ENCODE data around the gene CD79A. TPM values are rescaled to one million over a fixed set of nuclear protein-coding genes. Genes with fewer than 3 reads are reported as not detected.

The CD79A gene
- total RNA-seq, 6 experiments from 2014 or later: 0.18 to 0.71 (median 0.39) TPM; not detected in 2

DNA sequence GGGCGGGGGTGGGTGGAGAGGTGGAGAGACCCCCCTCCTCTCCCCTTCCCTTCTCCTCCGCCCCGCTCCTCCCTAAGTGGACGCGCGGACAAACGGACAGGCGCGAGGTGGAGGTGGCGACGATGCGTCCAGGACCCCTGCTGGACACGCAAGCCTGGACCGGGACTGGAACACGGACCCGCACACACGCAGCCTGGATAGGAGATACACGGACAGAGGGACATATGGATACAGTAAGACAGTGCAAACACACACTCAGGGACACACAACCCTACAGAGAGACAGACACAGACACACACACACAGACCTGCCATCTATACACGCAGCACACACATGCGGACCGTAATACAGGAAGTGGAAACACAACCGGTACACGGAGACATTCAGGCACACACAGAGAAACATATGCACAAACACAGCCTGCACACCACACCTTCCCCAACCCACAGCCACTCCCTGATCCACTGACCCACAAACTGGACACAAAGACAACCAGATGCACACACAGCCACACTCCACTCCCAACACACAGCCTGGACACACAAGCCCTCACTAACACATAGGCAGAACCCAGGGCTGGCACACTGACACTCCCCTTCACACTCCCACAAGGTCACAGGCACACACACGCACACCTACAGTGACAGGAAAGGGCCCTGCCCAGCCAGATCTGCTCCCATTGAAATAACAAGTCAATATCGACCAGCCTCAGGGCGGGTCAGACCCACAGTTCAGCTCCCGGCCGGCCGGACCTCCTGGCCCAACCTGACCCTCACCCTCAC, 51.9 kb downstream of the CD79A start:
- no peak overlapping the region for H3K27ac ChIP-seq
- peaks cover 0 to 7% (median 0%) of the 10 kb centered on the region in 4 donors for H3K4me1 ChIP-seq
- no peak for TF ChIP-seq POLR2A (IDR thresholded peaks at IDR 0.05)
- TF ChIP-seq, protein P1, sequence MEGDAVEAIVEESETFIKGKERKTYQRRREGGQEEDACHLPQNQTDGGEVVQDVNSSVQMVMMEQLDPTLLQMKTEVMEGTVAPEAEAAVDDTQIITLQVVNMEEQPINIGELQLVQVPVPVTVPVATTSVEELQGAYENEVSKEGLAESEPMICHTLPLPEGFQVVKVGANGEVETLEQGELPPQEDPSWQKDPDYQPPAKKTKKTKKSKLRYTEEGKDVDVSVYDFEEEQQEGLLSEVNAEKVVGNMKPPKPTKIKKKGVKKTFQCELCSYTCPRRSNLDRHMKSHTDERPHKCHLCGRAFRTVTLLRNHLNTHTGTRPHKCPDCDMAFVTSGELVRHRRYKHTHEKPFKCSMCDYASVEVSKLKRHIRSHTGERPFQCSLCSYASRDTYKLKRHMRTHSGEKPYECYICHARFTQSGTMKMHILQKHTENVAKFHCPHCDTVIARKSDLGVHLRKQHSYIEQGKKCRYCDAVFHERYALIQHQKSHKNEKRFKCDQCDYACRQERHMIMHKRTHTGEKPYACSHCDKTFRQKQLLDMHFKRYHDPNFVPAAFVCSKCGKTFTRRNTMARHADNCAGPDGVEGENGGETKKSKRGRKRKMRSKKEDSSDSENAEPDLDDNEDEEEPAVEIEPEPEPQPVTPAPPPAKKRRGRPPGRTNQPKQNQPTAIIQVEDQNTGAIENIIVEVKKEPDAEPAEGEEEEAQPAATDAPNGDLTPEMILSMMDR (IDR thresholded peaks at IDR 0.05): no peak
- H3K4me3 ChIP-seq: peak overlapping the region in 1 of 3 donors; percentile 24
- ATAC-seq: peak; percentile 27 to 59 (median 48)
- no peaks in the 10 kb centered on the region for H3K36me3 ChIP-seq
- peaks cover 4 to 41% of the 10 kb centered on the region in 2 donors for H3K27me3 ChIP-seq
- DNase-seq: no peak
- intact Hi-C loops (cut with DNase I): no loop called here
- no peaks in the 10 kb centered on the region for H3K9me3 ChIP-seq
- WGBS (ENCODE audit: insufficient coverage, low coverage, low lambda C conversion rate, missing lambda C conversion rate): 8% methylated on average over 5 of the region's 29 CpGs

DNA sequence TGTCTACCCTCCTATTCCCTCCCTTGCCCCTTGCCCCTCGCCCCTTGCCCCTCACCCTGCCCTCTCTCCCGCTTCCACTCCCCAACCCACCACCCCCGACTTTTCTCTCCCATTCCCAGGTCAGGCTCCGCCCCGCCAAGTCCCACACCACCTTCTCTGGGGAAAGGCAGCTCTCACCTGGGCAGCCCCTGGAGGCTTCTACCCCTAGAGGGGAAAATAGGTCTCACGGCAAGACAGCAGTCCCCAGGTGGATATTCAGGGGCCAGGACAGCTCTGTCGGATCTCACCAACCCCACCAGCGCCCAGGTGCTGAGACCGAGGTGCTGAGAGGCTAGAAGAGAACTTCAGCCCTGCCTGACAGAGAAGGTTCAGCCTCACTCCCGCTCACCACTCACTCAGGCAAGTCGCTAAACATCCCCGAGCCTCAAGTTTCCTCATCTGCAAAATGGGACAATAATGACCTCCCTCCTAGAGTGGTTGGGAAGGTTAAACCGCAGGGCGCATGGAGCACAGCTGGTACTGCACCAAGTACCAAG, 52.5 kb downstream of the CD79A start:
- DNase-seq (no peak), ATAC-seq (no peak)
- TF ChIP-seq, protein P1 (IDR thresholded peaks at IDR 0.05): no peak
- TF ChIP-seq POLR2A (IDR thresholded peaks at IDR 0.05): no peak
- Histone ChIP-seq H3K4me1 (peaks cover 0 to 7% (median 0%) of the 10 kb centered on the region in 4 donors), H3K9me3 (no peaks in the 10 kb centered on the region), H3K36me3 (no peaks in the 10 kb centered on the region), H3K27me3 (peaks cover 4 to 41% of the 10 kb centered on the region in 2 donors), H3K4me3 (no peak overlapping the region), H3K27ac (no peak overlapping the region)
- intact Hi-C loops (cut with DNase I): loop anchor here in 1 of 2 donors (10.0 kb wide), 1 partner anchor 55 kb away; the partner anchor contains the start of gene CD79A
- 22% methylated on average over 10 of the region's 14 CpGs for WGBS (ENCODE audit: insufficient coverage, low coverage, low lambda C conversion rate, missing lambda C conversion rate)

DNA sequence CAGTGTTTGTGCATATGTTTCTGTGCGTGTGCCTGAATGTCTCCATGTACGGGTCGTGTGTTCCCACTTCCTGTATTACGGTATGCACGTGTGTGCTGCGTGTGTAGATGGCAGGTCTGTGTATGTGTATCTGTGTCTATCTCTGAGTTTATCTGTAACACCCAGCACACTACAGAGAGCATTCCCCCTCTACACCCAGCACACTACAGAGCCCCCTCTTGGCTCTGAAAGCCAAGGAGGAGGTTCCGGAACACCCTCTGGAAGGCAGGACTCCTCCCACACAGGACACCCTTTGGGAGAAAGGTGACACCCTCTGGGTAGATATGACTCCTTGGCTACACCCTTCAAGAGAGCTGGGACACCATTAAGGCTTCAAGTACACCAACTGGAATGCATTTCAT, 53.2 kb downstream of the CD79A start:
- WGBS (ENCODE audit: insufficient coverage, low coverage, low lambda C conversion rate, missing lambda C conversion rate): 8% methylated on average over 7 of the region's 7 CpGs
- no peak for ATAC-seq

More for the DNA sequence above, 53.2 kb downstream of the CD79A start:
- TF ChIP-seq POLR2A (IDR thresholded peaks at IDR 0.05): no peak
- TF ChIP-seq, protein P1 (IDR thresholded peaks at IDR 0.05): no peak
- H3K27ac ChIP-seq: no peak overlapping the region
- H3K36me3 ChIP-seq: no peaks in the 10 kb centered on the region
- intact Hi-C loops (cut with DNase I): loop anchor here in 1 of 2 donors (10.0 kb wide), 1 partner anchor 56 kb away; the partner anchor contains the start of gene CD79A
- peaks cover 0 to 7% (median 0%) of the 10 kb centered on the region in 4 donors for H3K4me1 ChIP-seq
- DNase-seq: no peak
- H3K27me3 ChIP-seq: peaks cover 4 to 41% of the 10 kb centered on the region in 2 donors
- no peak overlapping the region for H3K4me3 ChIP-seq
- H3K9me3 ChIP-seq: no peaks in the 10 kb centered on the region

Small RNA genes lying within 50 kb of the gene (microRNA-seq; reads per million reads assigned to microRNA genes)
- gene MIR6797: 0 to 0.87 reads per million in 2 donors

Small RNA genes lying within 50 kb of the gene (small RNA-seq; reads per million reads assigned to genes)
- gene MIR6797: 0 reads per million in 2 experiments

Other genes starting within 250 kb of the CD79A start
- gene CEACAM7, start 189.0 kb upstream of the CD79A start, total RNA-seq: not detected
- gene CEACAM5, start 168.7 kb upstream of the CD79A start, total RNA-seq: not detected
- under 1 TPM in 4 of 6 experiments, not detected in 2; 0.18 to 0.44 (median 0.23) TPM for gene CEACAM6, start 121.7 kb upstream of the CD79A start, total RNA-seq
- under 1 TPM; 0.42 to 0.73 (median 0.51) TPM for gene CEACAM3, start 80.7 kb upstream of the CD79A start, total RNA-seq
- not detected for gene LYPD4, start 32.6 kb upstream of the CD79A start, total RNA-seq
- gene DMRTC2, start 32.2 kb upstream of the CD79A start, total RNA-seq: not detected
- 100 to 1,000 TPM; 347 to 556 (median 499) TPM for gene RPS19, start 17.0 kb upstream of the CD79A start, total RNA-seq
- 10 to 100 TPM; 25.3 to 39.7 (median 30.2) TPM for gene ARHGEF1, start 5.9 kb downstream of the CD79A start, total RNA-seq
- gene ERFL, start 51.2 kb downstream of the CD79A start, total RNA-seq: not detected
- gene RABAC1, start 82.0 kb downstream of the CD79A start, total RNA-seq: 100 to 1,000 TPM in 2 of 6 experiments, 10 to 100 TPM in 4; 53.6 to 124 (median 75.8) TPM
- gene ATP1A3, start 117.0 kb downstream of the CD79A start, total RNA-seq: under 1 TPM in 2 of 6 experiments, not detected in 4; 0.07 TPM
- gene GRIK5, start 192.9 kb downstream of the CD79A start, total RNA-seq: under 1 TPM in 4 of 6 experiments, not detected in 2; 0.15 to 0.42 (median 0.17) TPM
- 1 to 10 TPM; 4.3 to 5.8 (median 4.7) TPM for gene ZNF574, start 198.9 kb downstream of the CD79A start, total RNA-seq

All from right lobe of liver (tissue), 6 donors.